Eye (tissue), 1 donor: Measurements from ENCODE around the gene STK25.

Source experiments
- DNase-seq: peaks from one replicate; pipeline ENCODE4 v3.0.0-alpha.2; 2015

Gene STK25

GRCh38 chr2:241492174-241492565, 16.2 kb downstream of the STK25 start:
- no peak for DNase-seq

- DNase-seq, result no peak
Observed at GRCh38 chr2:241491549-241492173, 16.7 kb downstream of the STK25 start.

GRCh38 chr2:241490825-241491506, 17.4 kb downstream of the STK25 start:
- DNase-seq, result no peak

GRCh38 chr2:241489733-241490680, 18.4 kb downstream of the STK25 start:
- no peak for DNase-seq

- no peak for DNase-seq
Observed at GRCh38 chr2:241489088-241489487, 19.3 kb downstream of the STK25 start.

GRCh38 chr2:241485172-241485911, 23.0 kb downstream of the STK25 start:
- no peak for DNase-seq

GRCh38 chr2:241483305-241483704, 25.1 kb downstream of the STK25 start:
- no peak for DNase-seq

- DNase-seq, result no peak
Observed at GRCh38 chr2:241482126-241482955, 26.0 kb downstream of the STK25 start.

GRCh38 chr2:241481687-241482086, 26.7 kb downstream of the STK25 start:
- DNase-seq, result no peak

- no peak for DNase-seq
Observed at GRCh38 chr2:241479026-241479898, 29.1 kb downstream of the STK25 start.

GRCh38 chr2:241478166-241478565, 30.2 kb downstream of the STK25 start:
- no peak for DNase-seq

GRCh38 chr2:241475267-241475666, 33.1 kb downstream of the STK25 start:
- DNase-seq, result no peak

- no peak for DNase-seq
Observed at GRCh38 chr2:241473399-241473798, 35.0 kb downstream of the STK25 start.

- DNase-seq, result no peak
Observed at GRCh38 chr2:241469746-241470145, 38.6 kb downstream of the STK25 start.

- DNase-seq, result no peak
Observed at GRCh38 chr2:241468476-241468781, 40.0 kb downstream of the STK25 start.

GRCh38 chr2:241467777-241468475, 40.5 kb downstream of the STK25 start:
- no peak for DNase-seq

GRCh38 chr2:241466230-241466629, 42.2 kb downstream of the STK25 start:
- DNase-seq, result no peak

- DNase-seq, result no peak
Observed at GRCh38 chr2:241465543-241465942, 42.8 kb downstream of the STK25 start.

- DNase-seq, result no peak
Observed at GRCh38 chr2:241463276-241464135, 44.9 kb downstream of the STK25 start.
